ENCODE results near the gene CERT1. TPM values are rescaled to one million over a fixed set of nuclear protein-coding genes. Genes with fewer than 3 reads are reported as not detected.

CERT1 gene
- total RNA-seq, 1 experiment from 2014 or later, result 21.8 TPM

DNA sequence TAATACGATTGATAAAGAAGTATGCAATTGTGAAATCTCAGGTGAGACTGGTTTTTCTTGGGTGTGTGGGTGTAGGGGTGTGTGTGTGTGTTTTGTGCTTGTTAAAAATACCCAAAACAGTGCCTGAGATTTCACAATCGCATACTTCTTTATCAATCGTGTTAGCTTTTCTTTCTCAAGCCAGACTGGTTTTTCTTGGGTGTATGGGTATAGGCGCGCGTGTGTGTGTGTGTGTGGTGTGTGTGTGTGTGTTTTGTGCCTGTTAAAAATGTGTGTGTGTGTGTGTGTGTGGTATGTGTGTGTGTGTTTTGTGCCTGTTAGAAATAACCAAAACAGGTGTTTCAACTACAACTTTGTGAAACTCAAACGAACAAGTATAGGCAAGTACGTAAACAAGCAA is 53.7 kb downstream of the CERT1 start:
- no peak for DNase-seq (ENCODE audit: low read depth, low spot score)
- in situ Hi-C loops (cut with HindIII; ENCODE audit: low pct_unique_long_range_greater_than_20kb, low sequenced_read_pairs), result no loop called here

DNA sequence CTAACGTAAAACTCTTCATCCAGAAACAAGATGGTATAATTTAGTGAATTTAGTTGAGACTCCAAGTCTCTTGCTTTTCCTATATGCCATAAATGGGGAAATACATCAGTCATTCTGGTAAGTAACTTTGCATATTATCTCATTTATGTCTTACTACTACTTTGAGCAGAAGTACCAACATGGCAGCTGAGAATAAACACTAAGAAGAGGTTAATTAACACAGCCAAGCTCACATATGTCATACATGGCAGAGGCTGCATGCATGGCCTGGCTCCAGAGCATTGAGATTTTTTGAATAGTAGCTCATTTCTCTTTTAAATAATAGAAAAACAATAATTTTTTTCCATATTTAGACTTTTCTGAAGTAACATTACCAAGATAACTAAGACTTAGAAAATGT is 54.3 kb downstream of the CERT1 start:
- DNase-seq (ENCODE audit: low read depth, low spot score), result no peak
- in situ Hi-C loops (cut with HindIII; ENCODE audit: low pct_unique_long_range_greater_than_20kb, low sequenced_read_pairs), result no loop called here

DNA sequence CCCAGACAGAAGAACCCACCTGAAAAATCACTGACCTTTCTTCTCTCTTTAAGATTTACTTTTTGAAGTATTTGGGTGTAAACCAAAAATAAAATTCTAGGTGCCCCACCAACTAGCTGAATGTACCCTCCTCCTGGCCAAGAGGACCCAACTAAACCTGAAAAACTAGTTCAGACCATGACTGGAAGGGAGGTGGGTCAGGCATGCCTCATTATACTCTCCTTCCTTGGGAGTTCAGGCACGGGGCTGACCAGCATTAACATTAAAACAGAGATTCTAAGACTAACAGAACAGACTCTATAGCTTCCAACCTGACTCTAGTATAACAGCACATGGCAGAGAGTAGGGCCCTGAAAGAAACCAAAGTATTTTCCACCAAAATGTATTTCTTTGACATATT is 61.4 kb downstream of the CERT1 start:
- no peak for DNase-seq (ENCODE audit: low read depth, low spot score)
- in situ Hi-C loops (cut with HindIII; ENCODE audit: low pct_unique_long_range_greater_than_20kb, low sequenced_read_pairs), result no loop called here

DNA sequence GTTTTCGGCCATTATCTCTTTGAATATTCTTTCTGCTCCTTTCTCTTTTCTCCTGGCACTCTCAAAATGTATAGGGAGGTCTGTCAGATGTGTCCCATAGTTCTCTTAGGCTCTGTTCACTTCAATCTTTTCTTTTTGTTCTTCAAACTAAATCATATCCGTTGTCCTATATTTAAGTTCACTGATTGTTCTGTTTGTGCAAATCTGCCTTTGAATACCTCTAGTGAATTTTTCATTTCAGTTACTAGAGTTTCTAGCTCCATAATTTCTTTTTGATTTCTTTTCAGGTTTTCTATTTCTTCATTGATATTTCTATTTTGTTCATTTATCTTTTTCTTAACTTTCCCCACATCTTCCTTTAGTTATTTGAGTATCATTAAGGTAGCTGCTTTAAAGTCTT is 65.4 kb downstream of the CERT1 start:
- in situ Hi-C loops (cut with HindIII; ENCODE audit: low pct_unique_long_range_greater_than_20kb, low sequenced_read_pairs), result no loop called here
- no peak for DNase-seq (ENCODE audit: low read depth, low spot score)

DNA sequence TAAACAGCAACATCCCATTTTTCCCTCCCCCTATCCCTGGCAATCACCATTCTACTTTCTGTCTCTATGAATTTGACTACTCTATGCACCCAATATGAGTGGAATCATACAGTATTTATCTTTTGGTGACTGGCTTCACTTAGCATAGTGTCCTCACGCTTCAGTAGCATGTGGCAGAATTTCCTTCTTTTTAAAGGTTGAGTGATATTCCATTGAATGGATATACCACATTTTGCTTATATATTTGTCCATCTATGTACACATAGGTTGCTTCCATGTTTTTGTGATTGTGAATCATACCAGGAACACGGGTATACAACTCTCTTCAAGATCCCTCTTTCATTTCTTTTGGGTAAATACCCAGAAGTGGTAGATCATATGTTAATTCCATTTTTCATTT is 69.9 kb downstream of the CERT1 start:
- in situ Hi-C loops (cut with HindIII; ENCODE audit: low pct_unique_long_range_greater_than_20kb, low sequenced_read_pairs), result no loop called here
- no peak for DNase-seq (ENCODE audit: low read depth, low spot score)

DNA sequence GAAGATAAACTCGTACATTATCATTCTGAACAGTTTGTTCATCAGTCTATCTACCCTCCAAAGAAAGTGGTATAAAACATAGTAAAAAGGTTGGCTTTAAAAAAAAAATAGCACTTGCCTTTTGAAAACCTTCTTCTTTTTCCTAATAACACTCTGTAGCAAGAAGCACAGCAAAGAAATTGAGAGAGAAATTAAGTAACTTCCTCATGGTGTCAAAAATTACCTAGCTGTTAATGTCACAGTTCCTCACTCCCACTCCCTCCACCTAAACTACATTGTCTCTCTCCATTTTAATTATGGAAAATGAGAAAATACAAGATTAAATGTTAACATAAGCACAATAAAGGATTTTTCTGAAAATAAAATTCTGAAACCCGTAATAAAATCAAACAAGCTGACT is 72.2 kb downstream of the CERT1 start:
- DNase-seq (ENCODE audit: low read depth, low spot score), result no peak
- in situ Hi-C loops (cut with HindIII; ENCODE audit: low pct_unique_long_range_greater_than_20kb, low sequenced_read_pairs), result no loop called here

DNA sequence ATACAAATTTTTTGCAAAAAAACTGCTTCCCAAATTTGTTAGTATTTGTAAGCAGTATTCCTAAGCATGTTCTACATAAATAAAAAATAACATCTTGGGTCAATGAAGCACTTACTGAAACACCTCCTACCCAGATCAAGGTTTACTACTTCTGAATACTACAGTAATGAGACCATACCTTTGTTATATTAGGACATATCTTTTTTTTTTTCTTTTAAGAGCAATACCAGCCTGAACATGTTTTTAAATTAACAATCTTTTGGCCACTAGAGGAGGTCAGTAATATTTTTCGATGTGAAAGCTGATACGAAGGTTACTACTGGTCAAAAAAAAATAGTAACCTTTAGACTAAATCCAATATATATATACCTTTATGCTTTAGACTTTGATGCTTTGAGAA is 72.7 kb downstream of the CERT1 start:
- no peak for DNase-seq (ENCODE audit: low read depth, low spot score)
- in situ Hi-C loops (cut with HindIII; ENCODE audit: low pct_unique_long_range_greater_than_20kb, low sequenced_read_pairs), result no loop called here

DNA sequence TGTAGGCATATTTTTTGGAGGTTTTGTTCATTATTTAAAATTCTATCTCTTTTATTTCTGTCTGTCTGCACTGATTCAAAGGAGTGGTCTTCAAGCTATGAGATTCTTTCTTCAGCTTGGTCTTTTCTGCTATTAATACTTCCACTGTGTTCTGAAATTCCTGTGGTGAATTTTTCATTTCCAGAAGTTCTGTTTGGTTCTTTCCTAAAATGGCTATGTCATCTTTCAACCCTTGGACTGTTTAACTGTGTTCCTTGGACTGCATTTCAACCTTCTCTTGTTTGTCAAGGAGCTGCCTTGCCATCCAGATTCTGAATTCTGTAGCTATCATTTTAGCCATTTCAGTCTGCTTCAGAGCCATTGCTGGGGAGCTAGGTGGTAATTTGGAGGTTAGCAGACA is 76.3 kb downstream of the CERT1 start:
- DNase-seq (ENCODE audit: low read depth, low spot score), result peak; percentile 22
- in situ Hi-C loops (cut with HindIII; ENCODE audit: low pct_unique_long_range_greater_than_20kb, low sequenced_read_pairs), result no loop called here

DNA sequence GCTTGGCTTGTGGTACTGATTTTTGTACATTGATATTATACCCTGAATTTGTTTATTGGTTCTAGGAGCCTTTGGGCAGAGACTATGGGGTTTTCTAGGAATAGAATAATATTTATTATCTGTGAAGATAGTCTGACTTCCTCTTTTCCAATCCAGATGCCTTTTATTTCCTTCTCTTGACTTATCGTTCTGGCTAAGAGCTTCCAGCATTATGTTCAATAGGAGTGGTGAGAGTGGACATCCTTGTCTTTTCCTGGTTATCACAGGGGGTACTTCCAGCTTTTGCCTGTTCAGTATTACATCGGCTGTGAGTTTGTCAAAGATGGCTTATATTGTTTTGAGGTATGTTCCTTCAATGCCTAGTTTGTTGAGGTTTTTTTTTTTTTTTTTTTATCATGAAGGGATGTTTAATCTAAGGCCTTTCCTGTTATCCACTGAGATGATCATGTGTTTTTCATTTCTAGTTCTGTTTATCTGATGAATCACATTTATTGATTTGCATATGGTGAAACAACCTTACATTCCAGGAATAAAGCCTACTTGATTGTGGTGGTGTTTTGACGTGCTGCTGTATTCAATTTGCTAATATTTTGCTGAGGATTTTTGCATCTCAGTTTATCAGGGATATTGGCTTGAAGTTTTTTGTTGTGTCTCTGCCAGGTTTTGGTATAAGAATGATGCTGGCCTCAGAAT is 77.5 kb downstream of the CERT1 start:
- no peak for DNase-seq (ENCODE audit: low read depth, low spot score)
- in situ Hi-C loops (cut with HindIII; ENCODE audit: low pct_unique_long_range_greater_than_20kb, low sequenced_read_pairs), result no loop called here

DNA sequence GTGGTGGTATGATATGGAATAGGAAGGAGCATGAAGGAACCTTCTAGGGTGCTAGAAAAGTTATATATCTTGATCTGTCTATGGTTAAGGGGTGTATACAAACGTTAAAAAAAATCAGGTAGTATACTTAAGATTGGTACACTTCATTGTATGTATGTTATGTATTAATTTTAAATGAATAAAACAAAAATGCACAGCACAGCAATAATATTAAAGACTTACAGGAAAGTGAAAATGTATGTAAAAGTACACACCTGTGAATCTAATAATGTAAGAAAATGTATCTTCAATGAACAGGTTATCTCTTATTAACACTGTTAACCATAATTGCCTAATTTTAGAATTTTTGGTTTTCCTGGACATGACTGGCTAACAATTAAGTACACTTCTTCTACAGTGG is 97.2 kb downstream of the CERT1 start:
- DNase-seq (ENCODE audit: low read depth, low spot score), result no peak
- in situ Hi-C loops (cut with HindIII; ENCODE audit: low pct_unique_long_range_greater_than_20kb, low sequenced_read_pairs), result no loop called here

DNA sequence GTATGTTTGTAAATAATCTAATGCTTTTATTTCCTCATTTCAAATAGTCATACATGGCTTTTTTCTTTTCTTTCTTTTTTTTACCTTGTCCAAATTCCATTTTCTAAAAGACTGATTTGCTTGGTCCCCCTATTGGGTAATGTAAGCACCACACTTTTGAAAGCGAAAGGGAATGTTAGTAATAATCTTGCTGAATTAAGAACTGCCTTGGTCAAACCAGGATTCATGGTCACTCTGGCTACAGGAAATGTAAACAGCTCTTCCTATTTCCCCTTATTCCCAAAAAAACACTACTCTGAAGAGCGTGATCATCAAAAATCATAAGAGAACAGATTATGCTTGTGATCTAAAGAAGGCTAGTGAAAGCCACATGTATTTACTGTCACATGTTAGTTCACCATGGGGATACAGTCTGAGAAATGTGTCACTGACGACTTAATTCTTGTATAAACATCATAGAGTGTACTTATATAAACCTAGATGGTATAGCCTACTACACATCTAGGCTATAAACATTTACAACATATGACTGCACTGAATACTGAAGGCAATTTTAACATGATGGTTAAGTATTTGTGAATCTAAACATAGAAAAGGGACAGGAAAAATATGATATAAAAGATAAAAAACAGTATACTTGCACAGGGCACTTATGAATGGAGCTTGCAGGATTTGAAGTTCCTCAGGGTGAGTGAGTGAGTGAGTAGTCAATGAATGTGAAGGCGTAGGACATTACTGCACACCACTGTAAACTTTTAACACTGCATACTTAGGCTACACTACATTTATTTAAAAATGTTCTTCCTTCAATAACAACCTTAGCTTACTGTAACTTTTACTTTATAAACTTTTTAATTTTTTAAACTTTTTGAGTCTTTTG is 99.1 kb downstream of the CERT1 start:
- in situ Hi-C loops (cut with HindIII; ENCODE audit: low pct_unique_long_range_greater_than_20kb, low sequenced_read_pairs), result no loop called here
- peak; percentile 60 for DNase-seq (ENCODE audit: low read depth, low spot score)

DNA sequence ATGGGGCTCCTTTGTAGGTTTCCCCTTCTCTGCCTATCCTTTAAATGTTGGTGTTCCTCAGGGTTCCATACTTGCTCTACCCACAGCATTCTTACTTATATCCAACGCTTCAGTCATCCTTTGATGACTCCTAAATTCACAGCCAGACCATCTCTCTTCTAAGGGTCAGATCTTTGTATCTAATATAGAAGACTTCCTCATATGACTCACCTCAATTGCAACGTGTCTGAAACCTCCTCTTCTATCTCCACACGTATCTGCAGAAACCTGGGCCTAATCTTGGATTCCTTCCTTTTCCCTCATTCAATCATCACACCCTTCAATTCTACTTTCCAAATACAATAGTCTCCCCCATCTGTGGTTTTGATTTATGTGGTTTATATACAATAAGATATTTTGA is 106.1 kb downstream of the CERT1 start:
- in situ Hi-C loops (cut with HindIII; ENCODE audit: low pct_unique_long_range_greater_than_20kb, low sequenced_read_pairs), result no loop called here
- DNase-seq (ENCODE audit: low read depth, low spot score), result no peak

DNA sequence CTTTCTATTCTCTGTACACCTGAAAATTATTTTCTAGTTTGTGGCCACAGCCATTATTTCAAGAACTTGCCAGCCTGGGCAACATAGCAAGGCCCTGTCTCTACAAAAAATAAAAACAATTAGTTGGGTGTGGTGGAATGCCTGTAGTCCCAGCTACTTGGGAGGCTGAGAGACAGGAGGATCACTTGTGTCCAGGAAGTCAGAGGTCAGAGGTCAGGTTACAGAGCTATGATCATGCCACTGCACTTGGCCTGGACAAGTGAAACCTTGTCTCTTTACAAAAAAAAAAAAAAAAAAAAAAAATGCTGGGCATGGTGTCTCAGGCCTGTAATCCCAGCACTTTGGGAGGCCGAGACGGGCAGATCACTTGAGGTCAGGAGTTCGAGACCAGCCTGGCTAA is 116.2 kb downstream of the CERT1 start:
- DNase-seq (ENCODE audit: low read depth, low spot score), result no peak
- in situ Hi-C loops (cut with HindIII; ENCODE audit: low pct_unique_long_range_greater_than_20kb, low sequenced_read_pairs), result no loop called here

DNA sequence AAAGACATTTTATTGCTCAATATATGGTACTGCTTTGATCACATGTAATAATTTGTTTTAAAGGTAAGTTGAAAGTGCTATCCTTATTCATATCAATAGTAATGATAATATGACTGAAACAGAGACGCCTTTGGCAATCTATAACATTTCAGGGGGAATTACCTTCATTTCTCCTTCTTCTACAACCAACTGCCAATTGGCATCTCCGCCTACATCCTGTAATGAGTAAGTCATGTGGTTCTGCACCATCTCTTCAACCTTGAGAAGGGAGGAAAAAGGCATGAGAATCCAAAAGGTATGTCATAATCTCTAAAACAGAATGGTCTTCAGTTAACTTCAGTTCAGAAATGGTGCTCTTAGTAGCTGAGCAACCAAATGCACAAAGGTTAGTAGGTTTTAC is 122.0 kb downstream of the CERT1 start:
- no peak for DNase-seq (ENCODE audit: low read depth, low spot score)
- in situ Hi-C loops (cut with HindIII; ENCODE audit: low pct_unique_long_range_greater_than_20kb, low sequenced_read_pairs), result no loop called here

DNA sequence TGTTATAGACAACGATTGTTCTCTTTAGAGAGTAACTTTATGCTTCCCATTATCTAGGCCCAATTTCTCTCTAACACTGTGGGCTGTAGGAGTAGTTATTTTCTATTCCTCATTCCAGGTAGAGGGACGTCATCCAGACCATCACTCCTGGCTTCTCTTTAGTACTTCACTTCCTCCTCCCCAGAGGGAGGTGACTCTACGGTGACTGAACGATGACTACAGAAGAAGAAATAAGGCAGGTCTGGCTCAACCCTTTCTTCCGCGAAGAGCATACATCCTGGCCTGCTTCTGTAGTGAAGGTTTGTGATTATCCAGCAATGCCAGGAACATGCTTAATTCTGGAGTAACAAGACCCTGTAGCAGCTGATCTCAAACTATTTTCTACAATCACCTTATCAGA is 123.6 kb downstream of the CERT1 start:
- in situ Hi-C loops (cut with HindIII; ENCODE audit: low pct_unique_long_range_greater_than_20kb, low sequenced_read_pairs), result no loop called here
- no peak for DNase-seq (ENCODE audit: low read depth, low spot score)

DNA sequence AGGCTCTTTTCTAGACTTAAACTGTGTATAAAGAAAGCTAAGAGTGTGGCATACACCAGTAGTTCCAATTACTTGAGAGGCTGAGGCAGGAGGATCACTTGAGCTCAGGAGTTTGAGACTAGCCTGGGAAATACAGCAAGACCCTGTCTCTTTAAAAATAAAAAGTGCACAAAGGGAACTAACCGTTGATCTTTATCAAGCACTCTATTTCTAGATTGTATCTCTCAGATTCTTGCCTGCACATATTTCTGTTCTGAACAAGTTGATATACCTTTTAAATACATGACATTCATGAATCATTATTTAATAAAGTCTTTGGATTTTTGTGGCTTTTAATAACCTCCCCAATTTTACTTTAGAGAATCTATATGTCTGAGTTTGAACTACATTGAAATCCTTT is 127.2 kb downstream of the CERT1 start:
- in situ Hi-C loops (cut with HindIII; ENCODE audit: low pct_unique_long_range_greater_than_20kb, low sequenced_read_pairs), result no loop called here

DNA sequence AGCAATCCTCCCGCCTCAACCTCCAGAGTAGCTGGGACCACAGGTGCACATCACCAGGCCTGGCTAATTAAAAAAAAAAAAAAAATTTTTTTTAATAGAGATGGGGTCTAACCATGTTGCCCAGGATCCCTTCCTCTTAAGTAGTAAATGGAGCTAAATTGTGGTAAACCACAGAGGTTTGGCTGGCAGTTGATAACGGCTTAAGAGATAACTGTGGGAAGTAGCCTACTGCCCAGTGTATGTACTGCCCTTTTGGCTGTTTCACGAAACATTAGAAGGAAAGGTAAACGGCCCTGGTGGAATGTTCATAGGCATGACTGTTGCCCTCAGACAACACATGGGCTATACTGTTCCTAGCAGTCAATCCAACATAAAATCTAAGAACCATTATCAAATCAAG is 130.0 kb downstream of the CERT1 start:
- no peak for DNase-seq (ENCODE audit: low read depth, low spot score)
- in situ Hi-C loops (cut with HindIII; ENCODE audit: low pct_unique_long_range_greater_than_20kb, low sequenced_read_pairs), result no loop called here

More for the DNA sequence above, 127.2 kb downstream of the CERT1 start:
- DNase-seq (ENCODE audit: low read depth, low spot score), result no peak

DNA sequence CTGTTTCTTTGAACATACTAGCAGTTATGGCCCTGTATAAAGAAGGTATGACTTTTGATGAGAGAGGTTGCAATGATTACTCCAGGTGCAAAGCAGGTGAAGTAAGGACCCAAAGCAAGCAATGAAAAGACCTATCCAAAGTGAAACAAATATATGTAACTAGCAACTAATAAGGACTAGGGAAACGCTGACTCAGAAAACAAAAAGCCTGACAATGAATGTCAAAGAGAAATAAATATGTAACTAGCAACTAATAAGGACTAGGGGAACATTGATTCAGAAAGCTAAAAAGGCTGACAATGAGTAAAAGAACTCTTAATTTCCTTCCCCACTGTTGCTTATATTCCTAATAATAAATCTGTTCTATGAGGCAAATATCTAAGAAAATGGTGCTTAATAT is 131.3 kb downstream of the CERT1 start:
- no peak for DNase-seq (ENCODE audit: low read depth, low spot score)
- in situ Hi-C loops (cut with HindIII; ENCODE audit: low pct_unique_long_range_greater_than_20kb, low sequenced_read_pairs), result no loop called here

DNA sequence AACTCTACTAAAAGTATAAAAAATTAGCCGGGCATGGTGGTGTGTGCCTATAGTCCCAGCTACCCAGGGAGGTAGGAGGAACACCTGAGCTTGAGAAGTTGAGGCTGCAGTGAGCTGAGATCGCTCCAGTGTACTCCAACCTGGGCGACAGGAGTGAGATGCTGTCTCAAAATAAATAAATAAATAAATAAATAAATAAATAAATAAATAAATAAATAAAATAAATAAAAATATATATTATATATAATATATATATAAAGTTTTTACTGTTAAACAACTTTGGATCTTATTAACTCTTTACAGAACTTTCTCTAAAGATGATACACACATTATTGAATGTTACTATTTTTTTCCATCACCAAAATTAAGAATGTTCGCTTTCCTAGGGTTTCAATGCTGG is 136.0 kb downstream of the CERT1 start:
- DNase-seq (ENCODE audit: low read depth, low spot score), result no peak
- in situ Hi-C loops (cut with HindIII; ENCODE audit: low pct_unique_long_range_greater_than_20kb, low sequenced_read_pairs), result no loop called here
